ENCODE results near the gene C1orf216. TPM values are rescaled to one million over a fixed set of nuclear protein-coding genes. Genes with fewer than 3 reads are reported as not detected.
"Not testable (repeated sequence)": the region's sequence is repeated elsewhere in the genome, so short reads cannot be mapped to it uniquely, and the experiment has no call there.

Gene C1orf216
- total RNA-seq, 1 experiment from 2014 or later, result 26.1 TPM

- intact Hi-C loops (cut with micrococcal nuclease; ENCODE audit: unreplicated experiment), result loop anchor here (5.0 kb wide), 2 partner anchors 73 to 263 kb away; partner anchors contain the start of gene PSMB2
- no peaks in the 10 kb centered on the region for H3K9me3 ChIP-seq (ENCODE audit: low read depth, low read length, poor library complexity, severe bottlenecking)
- BruUV-seq (replicated peaks), result no TSS peak
- peak; percentile 91 for DNase-seq (ENCODE audit: low spot score)
- H3K36me3 ChIP-seq (ENCODE audit: insufficient read depth, low read length, poor library complexity, severe bottlenecking), result peaks cover 13% of the 10 kb centered on the region
- no peak overlapping the region for H3K27ac ChIP-seq (ENCODE audit: low read depth, low read length, poor library complexity, severe bottlenecking)
- H3K4me3 ChIP-seq (ENCODE audit: low read depth, low read length, poor library complexity, severe bottlenecking), result no peak overlapping the region
- ChIA-PET POLR2A (ENCODE audit: low non-redundant PET) (interaction anchor here (0.6 to 0.7 kb wide), 2 partner anchors 10 to 11 kb away, joined by 4 to 5 read pairs; no protein-coding TSS in a partner anchor), CTCF (interaction anchor here (0.6 to 1.7 kb wide), 14 partner anchors 10 to 1617 kb away, joined by 3 to 23 read pairs (median 4); no protein-coding TSS in a partner anchor)
- H3K4me1 ChIP-seq (ENCODE audit: insufficient read depth, low read length, poor library complexity, severe bottlenecking), result peaks cover 13% of the 10 kb centered on the region
- no peaks in the 10 kb centered on the region for H3K27me3 ChIP-seq (replicated peaks; ENCODE audit: insufficient read depth, low read depth, low read length, poor library complexity)
- TF ChIP-seq CTCF (conservative IDR thresholded peaks at IDR 0.05; ENCODE audit: low read depth, low read length) (peak; percentile 92), EZH2 (IDR thresholded peaks at IDR 0.05; ENCODE audit: borderline replicate concordance, low read depth, low read length, poor library complexity, severe bottlenecking) (no peak)
These were observed 3.1 kb downstream of the C1orf216 start for GRCh38 chr1:35715568-35716002.

- POLR2A ChIA-PET (ENCODE audit: low non-redundant PET), result interaction anchor here (0.7 kb wide), 1 partner anchor 11 kb away, joined by 4 read pairs; no protein-coding TSS in a partner anchor
- Histone ChIP-seq H3K9me3 (ENCODE audit: low read depth, low read length, poor library complexity, severe bottlenecking) (no peaks in the 10 kb centered on the region), H3K4me1 (ENCODE audit: insufficient read depth, low read length, poor library complexity, severe bottlenecking) (peaks cover 13% of the 10 kb centered on the region), H3K27ac (ENCODE audit: low read depth, low read length, poor library complexity, severe bottlenecking) (no peak overlapping the region), H3K27me3 (replicated peaks; ENCODE audit: insufficient read depth, low read depth, low read length, poor library complexity) (no peaks in the 10 kb centered on the region), H3K4me3 (ENCODE audit: low read depth, low read length, poor library complexity, severe bottlenecking) (no peak overlapping the region), H3K36me3 (ENCODE audit: insufficient read depth, low read length, poor library complexity, severe bottlenecking) (peaks cover 13% of the 10 kb centered on the region)
- no peak for DNase-seq (ENCODE audit: low spot score)
- CTCF ChIA-PET, result interaction anchor here (0.5 to 1.7 kb wide), 12 partner anchors 10 to 555 kb away, joined by 3 to 23 read pairs (median 4); no protein-coding TSS in a partner anchor
- no peak for TF ChIP-seq CTCF (conservative IDR thresholded peaks at IDR 0.05; ENCODE audit: low read depth, low read length)
- TF ChIP-seq EZH2 (IDR thresholded peaks at IDR 0.05; ENCODE audit: borderline replicate concordance, low read depth, low read length, poor library complexity, severe bottlenecking), result no peak
- intact Hi-C loops (cut with micrococcal nuclease; ENCODE audit: unreplicated experiment), result loop anchor here (5.0 kb wide), 2 partner anchors 73 to 263 kb away; partner anchors contain the start of gene PSMB2
- no TSS peak for BruUV-seq (replicated peaks)
These were observed 3.6 kb downstream of the C1orf216 start for GRCh38 chr1:35714921-35715567.

- peaks cover 13% of the 10 kb centered on the region for H3K36me3 ChIP-seq (ENCODE audit: insufficient read depth, low read length, poor library complexity, severe bottlenecking)
- DNase-seq (ENCODE audit: low spot score); BruUV-seq (replicated peaks); H3K9me3 ChIP-seq (ENCODE audit: low read depth, low read length, poor library complexity, severe bottlenecking); H3K4me3 ChIP-seq (ENCODE audit: low read depth, low read length, poor library complexity, severe bottlenecking); H3K27ac ChIP-seq (ENCODE audit: low read depth, low read length, poor library complexity, severe bottlenecking); intact Hi-C loops (cut with micrococcal nuclease; ENCODE audit: unreplicated experiment); POLR2A ChIA-PET (ENCODE audit: low non-redundant PET); H3K27me3 ChIP-seq (replicated peaks; ENCODE audit: insufficient read depth, low read depth, low read length, poor library complexity); CTCF ChIA-PET; H3K4me1 ChIP-seq (ENCODE audit: insufficient read depth, low read length, poor library complexity, severe bottlenecking): not testable (repeated sequence)
These were observed 7.6 kb downstream of the C1orf216 start for GRCh38 chr1:35711098-35711497.

Measured in A673 (cell line).